ENCODE measurements around the gene GGNBP2. TPM values are rescaled to one million over a fixed set of nuclear protein-coding genes. Genes with fewer than 3 reads are reported as not detected.

Gene GGNBP2
- total and polyA plus RNA-seq, 2 of the 8 experiments (the other 6 are each of a cell fraction or from before 2014, with no cell fraction given) = 29.2 to 35.8 TPM

- H2BK15ac ChIP-seq (ENCODE audit: low read length) = 0 out of 2 replicates have a peak overlapping the region, but pooled peaks have one; percentile 16
- H2BK120ac ChIP-seq (replicated peaks; ENCODE audit: low read depth, low read length) = no peak overlapping the region
- no peaks in the 10 kb centered on the region for H3K79me2 ChIP-seq (ENCODE audit: control insufficient read depth in 1 of 2, insufficient read depth in 2 of 2, low read length in 2 of 2)
- H3K4me1 ChIP-seq (replicated peaks in 1 of 4; ENCODE audit: control insufficient read depth in 3 of 4, insufficient read depth in 4 of 4, low read length in 3 of 4) = peaks cover under 1 to 22% (median 10%) of the 10 kb centered on the region in 4 experiments; a peak in 6 of 7 replicates
- H4K91ac ChIP-seq (replicated peaks; ENCODE audit: insufficient read length, low read length) = no peak overlapping the region
- no peak overlapping the region for H2AK5ac ChIP-seq (ENCODE audit: low read depth, low read length)
- H2AFZ ChIP-seq (ENCODE audit: low read length) = no peak overlapping the region
- no peak overlapping the region for H3K4me3 ChIP-seq (ENCODE audit: extremely low read depth in 1 of 4, insufficient read depth in 2 of 4, low read depth in 3 of 4, low read length in 4 of 4)
- H4K8ac ChIP-seq (ENCODE audit: extremely low read depth, insufficient read depth, low read length) = no peak overlapping the region
- H3K18ac ChIP-seq (ENCODE audit: extremely low read depth, low read length) = no peak overlapping the region
- no peak overlapping the region for H4K5ac ChIP-seq (ENCODE audit: insufficient read length, low read depth, low read length)
- H3K4me2 ChIP-seq (ENCODE audit: insufficient read depth in 1 of 2, low read depth in 2 of 2, low read length in 2 of 2) = no peak overlapping the region
- H3K27ac ChIP-seq (ENCODE audit: low read depth, low read length) = no peak overlapping the region
- no peaks in the 10 kb centered on the region; the same call in 1 of the 2 replicates for H3K23me2 ChIP-seq (ENCODE audit: low read depth, low read length)
- no peak for TF ChIP-seq TBP (IDR thresholded peaks at IDR 0.05; ENCODE audit: low read depth, low read length)
- no peak for TF ChIP-seq SUZ12 (IDR thresholded peaks at IDR 0.05; ENCODE audit: low read length)
- TF ChIP-seq ATF2 (IDR thresholded peaks at IDR 0.05; ENCODE audit: low read length) = no peak
- TF ChIP-seq NANOG (IDR thresholded peaks at IDR 0.05; ENCODE audit: insufficient read depth, low read depth, low read length, poor library complexity, severe bottlenecking) = no peak
- no peak for TF ChIP-seq HDAC2 (IDR thresholded peaks at IDR 0.05; ENCODE audit: borderline replicate concordance in 1 of 2, low read depth in 2 of 2, low read length in 2 of 2)
- WGBS, 2 experiments (ENCODE audit: extremely low coverage in 1 of 2, insufficient coverage in 1 of 2, insufficient read length in 1 of 2, insufficient replicate concordance in 2 of 2, low coverage in 1 of 2, low lambda C conversion rate in 2 of 2, missing lambda C conversion rate in 1 of 2) = 97% methylated on average over 2 of the region's 2 CpGs; no CpG with 5 or more reads in 1 of the 2 experiments
- no peaks in the 10 kb centered on the region; a peak in 1 of 7 replicates for H3K27me3 ChIP-seq (replicated peaks in 1 of 4; ENCODE audit: control insufficient read depth in 3 of 4, extremely low read depth in 1 of 4, insufficient read depth in 3 of 4, low read length in 3 of 4)
- no peak overlapping the region for H3K4ac ChIP-seq (replicated peaks; ENCODE audit: insufficient read length, low read depth, low read length)
- no peaks in the 10 kb centered on the region for H3K36me3 ChIP-seq (ENCODE audit: control insufficient read depth in 2 of 4, insufficient read depth in 4 of 4, low read length in 3 of 4)
- no peak overlapping the region for H3K56ac ChIP-seq (replicated peaks; ENCODE audit: insufficient read length, low read depth, low read length)
- H3K9ac ChIP-seq (replicated peaks in 1 of 4; ENCODE audit: extremely low read depth in 1 of 4, low read depth in 3 of 4, low read length in 3 of 4) = no peak overlapping the region
- DNase-seq (ENCODE audit: low read depth in 1 of 2, low spot score in 2 of 2) = no peak
- peaks cover 0 to 1% of the 10 kb centered on the region in 2 experiments for H4K20me1 ChIP-seq (replicated peaks in 1 of 2; ENCODE audit: control insufficient read depth in 1 of 2, insufficient read depth in 2 of 2, low read length in 2 of 2)
- no peak overlapping the region for H3K23ac ChIP-seq (ENCODE audit: insufficient read length)
- FAIRE-seq = no peak
- POLR2A ChIA-PET (ENCODE audit: partially characterized antibody) = no interaction called here
- no peak overlapping the region for H2BK20ac ChIP-seq (ENCODE audit: low read length)
- CTCF ChIA-PET (ENCODE audit: partially characterized antibody) = interaction anchor here (0.7 to 9.5 kb wide), 32 partner anchors 8 to 611 kb away, joined by 3 to 122 read pairs (median 4); partner anchors contain the start of gene MRM1
- no peaks in the 10 kb centered on the region; the same call in 1 of the 2 replicates for H3K79me1 ChIP-seq (ENCODE audit: low read depth, low read length)
- H3K9me3 ChIP-seq (ENCODE audit: insufficient read depth in 2 of 2, low read depth in 1 of 2, low read length in 1 of 2) = no peaks in the 10 kb centered on the region
- H2BK5ac ChIP-seq (ENCODE audit: low read depth, low read length) = no peak overlapping the region
- H3K14ac ChIP-seq (ENCODE audit: insufficient read length) = no peak overlapping the region
- H2BK12ac ChIP-seq (ENCODE audit: low read depth, low read length) = no peak overlapping the region
These were observed 83.9 kb downstream of the GGNBP2 start for GRCh38 chr17:36628576-36628975.
